ENCODE data around the gene SPCS3. TPM values are rescaled to one million over a fixed set of nuclear protein-coding genes. Genes with fewer than 3 reads are reported as not detected.
"Not testable (repeated sequence)": the region's sequence is repeated elsewhere in the genome, so short reads cannot be mapped to it uniquely, and the experiment has no call there.

Gene SPCS3
- total RNA-seq, 1 donor from 2014 or later: 57.4 TPM

DNA sequence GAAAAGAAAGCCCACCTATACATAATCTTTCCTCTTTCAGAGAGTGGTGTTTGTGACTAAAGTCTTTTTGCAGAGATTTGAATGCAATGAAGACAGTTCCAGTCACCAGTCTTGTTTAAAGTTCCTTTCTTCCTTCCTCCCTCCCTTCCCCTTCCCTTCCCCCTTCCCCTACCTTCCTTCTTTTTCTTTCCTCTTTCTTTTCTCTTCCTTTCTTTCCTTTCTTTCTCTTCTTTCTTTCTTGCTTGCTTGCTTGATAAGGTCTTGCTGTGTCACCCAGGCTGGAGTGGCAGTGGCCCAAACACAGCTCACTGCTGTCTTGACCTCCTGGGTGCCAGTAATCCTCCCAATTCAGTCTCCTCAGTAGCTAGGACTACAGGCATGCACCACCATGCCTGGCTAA lies 31.7 kb upstream of the SPCS3 start:
- DNase-seq (ENCODE audit: low spot score in 2 of 2): no peak
- H3K27ac ChIP-seq: no peak overlapping the region
- H3K9me3 ChIP-seq: no peaks in the 10 kb centered on the region
- intact Hi-C loops (cut with DNase I): no loop called here
- H3K4me1 ChIP-seq: no peaks in the 10 kb centered on the region
- no peak overlapping the region for H3K4me3 ChIP-seq
- TF ChIP-seq, protein P1, sequence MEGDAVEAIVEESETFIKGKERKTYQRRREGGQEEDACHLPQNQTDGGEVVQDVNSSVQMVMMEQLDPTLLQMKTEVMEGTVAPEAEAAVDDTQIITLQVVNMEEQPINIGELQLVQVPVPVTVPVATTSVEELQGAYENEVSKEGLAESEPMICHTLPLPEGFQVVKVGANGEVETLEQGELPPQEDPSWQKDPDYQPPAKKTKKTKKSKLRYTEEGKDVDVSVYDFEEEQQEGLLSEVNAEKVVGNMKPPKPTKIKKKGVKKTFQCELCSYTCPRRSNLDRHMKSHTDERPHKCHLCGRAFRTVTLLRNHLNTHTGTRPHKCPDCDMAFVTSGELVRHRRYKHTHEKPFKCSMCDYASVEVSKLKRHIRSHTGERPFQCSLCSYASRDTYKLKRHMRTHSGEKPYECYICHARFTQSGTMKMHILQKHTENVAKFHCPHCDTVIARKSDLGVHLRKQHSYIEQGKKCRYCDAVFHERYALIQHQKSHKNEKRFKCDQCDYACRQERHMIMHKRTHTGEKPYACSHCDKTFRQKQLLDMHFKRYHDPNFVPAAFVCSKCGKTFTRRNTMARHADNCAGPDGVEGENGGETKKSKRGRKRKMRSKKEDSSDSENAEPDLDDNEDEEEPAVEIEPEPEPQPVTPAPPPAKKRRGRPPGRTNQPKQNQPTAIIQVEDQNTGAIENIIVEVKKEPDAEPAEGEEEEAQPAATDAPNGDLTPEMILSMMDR (IDR thresholded peaks at IDR 0.05): no peak
- H3K27me3 ChIP-seq: no peaks in the 10 kb centered on the region
- H3K36me3 ChIP-seq: no peaks in the 10 kb centered on the region

DNA sequence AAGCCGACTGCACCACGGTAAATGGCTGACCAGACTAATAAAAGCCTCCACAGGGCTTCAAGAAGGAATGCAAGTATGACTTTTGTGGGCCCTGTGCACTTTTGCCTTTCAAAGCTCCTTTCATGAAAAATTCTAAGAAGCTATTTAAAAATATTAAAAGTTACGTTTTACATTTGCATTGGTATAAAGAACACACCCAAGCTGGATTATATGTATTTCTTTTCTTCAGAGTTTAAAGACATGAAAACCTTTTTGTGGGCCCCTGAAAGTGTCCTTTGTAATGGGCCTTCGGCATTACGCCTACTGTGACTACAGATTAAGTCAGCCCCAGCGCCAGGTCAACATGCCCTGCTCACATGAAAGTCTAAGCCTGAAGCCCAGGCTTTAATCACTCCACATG lies 30.2 kb upstream of the SPCS3 start:
- H3K27ac ChIP-seq: no peak overlapping the region
- no peaks in the 10 kb centered on the region for H3K36me3 ChIP-seq
- DNase-seq (ENCODE audit: low spot score in 2 of 2): no peak
- H3K4me3 ChIP-seq: no peak overlapping the region
- H3K27me3 ChIP-seq: no peaks in the 10 kb centered on the region
- no peaks in the 10 kb centered on the region for H3K9me3 ChIP-seq
- H3K4me1 ChIP-seq: no peaks in the 10 kb centered on the region
- intact Hi-C loops (cut with DNase I): no loop called here
- TF ChIP-seq, protein P1 (IDR thresholded peaks at IDR 0.05): no peak

DNA sequence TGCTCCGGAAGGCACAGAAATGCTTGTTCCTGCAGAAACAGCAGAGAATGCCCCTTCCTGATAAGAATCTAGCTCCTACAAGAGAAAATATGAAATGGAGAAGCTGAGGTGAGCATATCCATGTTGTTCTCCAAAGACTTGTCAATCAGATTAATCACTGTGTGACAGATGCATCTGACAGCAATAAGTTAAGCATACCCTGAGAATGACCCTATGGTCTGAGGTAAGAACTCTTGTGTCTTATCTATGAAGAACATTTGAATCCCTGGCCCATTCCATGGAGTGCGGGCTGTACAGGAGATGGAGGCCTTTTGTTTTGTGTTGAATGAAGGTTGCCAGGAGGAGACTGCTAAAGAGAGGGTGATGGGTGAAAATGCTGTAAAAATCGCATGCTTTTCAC lies 29.2 kb upstream of the SPCS3 start:
- no peak for DNase-seq (ENCODE audit: low spot score in 2 of 2)
- Histone ChIP-seq H3K4me1 (no peaks in the 10 kb centered on the region), H3K27me3 (no peaks in the 10 kb centered on the region), H3K9me3 (no peaks in the 10 kb centered on the region), H3K36me3 (no peaks in the 10 kb centered on the region), H3K4me3 (no peak overlapping the region), H3K27ac (no peak overlapping the region)
- intact Hi-C loops (cut with DNase I): no loop called here
- TF ChIP-seq, protein P1 (IDR thresholded peaks at IDR 0.05): no peak

DNA sequence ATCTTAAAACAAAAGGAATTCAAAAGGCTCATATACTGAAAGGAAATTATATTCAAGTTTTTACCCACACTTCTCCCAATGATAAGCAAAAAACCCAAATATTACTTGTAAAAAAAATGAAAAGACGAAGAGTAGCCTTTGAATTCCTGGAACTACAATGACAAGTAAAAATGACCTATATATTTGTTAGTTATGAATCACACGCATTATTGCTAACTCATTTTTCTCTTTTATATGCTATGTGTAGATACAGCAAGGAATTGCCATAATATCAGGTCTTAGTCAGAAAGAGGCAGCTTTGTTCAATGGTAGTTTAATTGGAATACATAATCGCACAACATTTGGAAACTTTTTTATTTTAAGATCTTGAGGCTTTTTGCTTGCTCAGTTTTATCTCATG lies 28.0 kb upstream of the SPCS3 start:
- Histone ChIP-seq H3K27me3 (no peaks in the 10 kb centered on the region), H3K36me3 (no peaks in the 10 kb centered on the region), H3K9me3 (no peaks in the 10 kb centered on the region), H3K4me3 (no peak overlapping the region), H3K27ac (no peak overlapping the region), H3K4me1 (no peaks in the 10 kb centered on the region)
- DNase-seq (ENCODE audit: low spot score in 2 of 2): no peak
- TF ChIP-seq, protein P1 (IDR thresholded peaks at IDR 0.05): no peak
- intact Hi-C loops (cut with DNase I): no loop called here

DNA sequence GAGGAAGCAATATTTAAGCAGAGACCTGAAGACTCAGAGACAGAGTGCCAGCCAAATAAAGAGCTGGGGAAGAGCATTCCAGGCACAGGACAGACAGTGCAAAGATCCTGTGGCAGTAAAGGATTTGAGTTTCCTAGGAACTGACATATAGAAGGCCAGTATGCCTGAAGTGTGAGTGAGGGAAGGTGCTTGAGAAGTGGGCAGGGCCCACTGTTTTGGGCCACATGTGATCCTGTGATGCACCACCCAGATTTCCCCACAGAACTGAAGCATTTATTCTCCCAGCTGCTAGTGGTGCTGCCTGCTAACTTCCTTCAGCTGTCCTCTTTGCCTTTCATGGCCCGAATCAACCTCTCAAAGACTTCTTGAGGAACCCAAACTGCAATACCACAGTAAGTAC lies 26.8 kb upstream of the SPCS3 start:
- Histone ChIP-seq H3K27me3 (no peaks in the 10 kb centered on the region), H3K27ac (no peak overlapping the region), H3K9me3 (no peaks in the 10 kb centered on the region), H3K36me3 (no peaks in the 10 kb centered on the region), H3K4me1 (no peaks in the 10 kb centered on the region), H3K4me3 (no peak overlapping the region)
- no peak for DNase-seq (ENCODE audit: low spot score in 2 of 2)
- intact Hi-C loops (cut with DNase I): no loop called here
- TF ChIP-seq, protein P1 (IDR thresholded peaks at IDR 0.05): no peak

DNA sequence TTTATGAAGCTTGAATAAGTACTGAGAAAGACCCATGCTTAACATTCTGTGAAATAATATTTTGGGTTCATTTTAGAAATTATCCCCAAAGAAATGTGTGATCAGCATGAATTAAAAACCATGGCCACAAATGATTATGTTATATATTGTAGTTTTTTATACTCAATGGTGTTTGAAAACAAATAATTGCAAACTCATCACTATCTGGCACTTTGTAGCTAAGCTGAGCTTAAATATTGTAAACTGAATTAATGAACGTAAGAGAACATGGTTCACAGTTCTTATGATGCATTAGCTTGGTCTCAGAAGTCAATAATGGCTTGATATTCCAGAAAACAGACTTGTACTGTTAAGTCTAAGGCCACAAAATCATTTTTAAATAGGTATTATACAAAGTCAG lies 26.1 kb upstream of the SPCS3 start:
- Histone ChIP-seq H3K4me1 (no peaks in the 10 kb centered on the region), H3K27me3 (no peaks in the 10 kb centered on the region), H3K36me3 (no peaks in the 10 kb centered on the region), H3K27ac (no peak overlapping the region), H3K9me3 (no peaks in the 10 kb centered on the region), H3K4me3 (no peak overlapping the region)
- intact Hi-C loops (cut with DNase I): no loop called here
- TF ChIP-seq, protein P1 (IDR thresholded peaks at IDR 0.05): no peak
- no peak for DNase-seq (ENCODE audit: low spot score in 2 of 2)

DNA sequence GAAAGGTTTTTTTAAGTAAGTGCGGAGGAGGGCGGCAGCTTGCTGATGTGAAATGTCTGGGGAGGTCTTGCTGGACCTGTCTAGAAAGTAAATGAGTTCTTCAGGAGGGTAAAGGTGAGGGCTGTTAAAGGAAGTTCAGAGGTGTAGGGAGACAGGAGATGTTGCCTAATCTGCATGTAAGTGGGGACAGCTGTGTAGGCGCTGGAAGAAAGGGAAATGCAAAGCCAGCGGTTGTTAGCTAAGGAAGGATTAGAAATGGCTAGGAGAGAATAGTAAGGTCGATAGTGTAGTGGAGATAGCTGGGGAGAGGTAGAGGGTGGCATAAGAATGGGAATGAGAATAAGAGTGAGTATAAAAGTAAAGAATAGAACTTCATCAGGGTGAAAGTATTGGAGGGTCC lies 23.9 kb upstream of the SPCS3 start:
- H3K4me3 ChIP-seq; H3K27ac ChIP-seq; H3K27me3 ChIP-seq; H3K9me3 ChIP-seq; H3K4me1 ChIP-seq; DNase-seq (ENCODE audit: low spot score in 2 of 2); intact Hi-C loops (cut with DNase I); H3K36me3 ChIP-seq: not testable (repeated sequence)
